ACHN (cell line): Measurements from ENCODE around the gene HOXB4.

Source experiments
- DNase-seq: peaks from one replicate; pipeline ENCODE4 v3.0.0-alpha.2; 2015
- in situ Hi-C: cut with HindIII; loops from 2 replicates; pipeline ENCODE4 v1.10.0; 2017; ENCODE audit warnings: low sequenced_read_pairs, low pct_ligation_motif_present, low pct_unique_long_range_greater_than_20kb

The HOXB4 gene

GRCh38 chr17:48527547-48527932 lies 50.6 kb downstream of the HOXB4 start:
- in situ Hi-C loops, result no loop called here
- no peak for DNase-seq

- in situ Hi-C loops, result no loop called here
- no peak for DNase-seq
Measured at GRCh38 chr17:48526608-48527546, 51.3 kb downstream of the HOXB4 start.
